ENCODE measurements around the gene PTCD3.

The PTCD3 gene

DNA sequence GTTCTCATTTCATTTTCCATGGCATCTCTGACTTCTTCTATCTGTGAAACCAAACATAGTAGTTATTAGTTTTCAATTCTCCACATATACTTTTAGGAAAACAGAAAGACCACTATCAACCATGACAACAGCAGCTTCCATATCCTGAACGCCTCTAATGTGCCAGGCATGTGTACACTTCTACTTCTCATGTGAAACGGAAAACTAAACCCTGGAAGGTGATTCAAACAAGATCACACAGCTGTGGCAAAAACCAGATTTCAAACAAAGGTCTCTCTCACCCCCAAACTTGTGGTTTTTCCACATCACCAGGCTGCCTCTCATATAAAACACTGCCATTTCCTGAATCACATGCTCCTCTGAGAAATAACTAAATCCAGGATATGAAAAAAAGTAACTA lies 41.8 kb downstream of the PTCD3 start:
- DNase-seq: no peak

DNA sequence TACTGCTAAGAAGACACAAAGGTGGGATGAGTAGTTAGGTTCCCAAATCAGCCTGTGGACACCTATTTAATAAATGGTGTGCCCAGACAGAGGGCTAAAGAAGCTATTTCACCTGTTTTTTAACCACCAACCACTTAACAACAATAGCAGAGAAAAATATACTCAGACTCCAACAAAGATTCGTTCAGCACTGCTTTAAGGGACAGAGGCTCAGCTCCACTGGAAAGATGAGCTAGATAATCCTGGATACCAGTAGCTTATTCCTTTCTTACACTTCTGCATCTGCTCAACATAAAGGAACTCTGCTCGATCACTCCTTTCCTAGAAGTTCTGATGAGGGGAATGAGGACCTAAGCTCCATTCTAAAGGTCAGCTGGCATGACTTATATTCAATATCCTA lies 44.5 kb downstream of the PTCD3 start:
- no peak for DNase-seq

DNA sequence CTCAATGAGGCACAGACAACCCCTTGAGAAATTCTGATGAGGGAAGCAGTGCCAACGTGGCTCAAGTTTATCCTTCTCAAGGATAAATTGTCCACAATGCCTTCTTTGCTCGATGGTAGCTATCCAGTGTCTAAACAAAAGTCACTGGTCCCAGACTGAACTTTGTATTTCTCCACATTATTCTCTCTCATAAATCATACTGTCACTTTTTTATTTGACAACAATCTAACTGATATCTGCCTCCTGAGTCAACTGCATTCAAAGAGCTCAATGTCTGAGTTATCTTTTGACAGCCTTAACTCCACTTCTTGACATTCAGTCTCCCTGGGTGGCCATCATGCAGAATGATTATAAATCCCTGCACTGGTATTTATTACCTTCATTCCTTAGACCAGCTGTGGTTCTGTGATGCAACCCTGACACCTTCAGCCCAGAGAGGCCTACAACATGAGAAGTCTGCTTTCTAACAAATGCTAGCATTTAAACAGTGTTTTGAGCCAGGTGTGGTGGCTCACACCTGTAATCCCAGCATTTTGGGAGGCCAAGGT lies 51.0 kb downstream of the PTCD3 start:
- no peak for DNase-seq

DNA sequence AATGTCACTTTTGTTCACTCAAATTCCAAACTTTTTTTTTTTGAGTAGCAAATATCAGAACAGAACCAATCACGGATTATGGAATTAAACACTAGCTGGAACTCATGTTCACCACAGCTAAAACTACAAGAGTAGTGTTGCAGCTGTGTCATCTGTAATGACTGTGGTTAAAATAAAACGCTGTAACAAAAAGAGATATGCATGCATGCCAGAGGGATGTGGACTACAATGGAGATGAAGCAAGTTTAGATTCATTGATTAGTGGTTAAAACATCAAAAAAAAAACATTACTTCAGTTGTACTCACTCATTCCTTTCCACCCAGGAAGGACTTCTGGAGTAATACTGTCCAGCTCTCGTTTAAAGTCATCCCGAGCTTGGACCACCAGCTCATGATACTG lies 52.3 kb downstream of the PTCD3 start:
- no peak for DNase-seq

DNA sequence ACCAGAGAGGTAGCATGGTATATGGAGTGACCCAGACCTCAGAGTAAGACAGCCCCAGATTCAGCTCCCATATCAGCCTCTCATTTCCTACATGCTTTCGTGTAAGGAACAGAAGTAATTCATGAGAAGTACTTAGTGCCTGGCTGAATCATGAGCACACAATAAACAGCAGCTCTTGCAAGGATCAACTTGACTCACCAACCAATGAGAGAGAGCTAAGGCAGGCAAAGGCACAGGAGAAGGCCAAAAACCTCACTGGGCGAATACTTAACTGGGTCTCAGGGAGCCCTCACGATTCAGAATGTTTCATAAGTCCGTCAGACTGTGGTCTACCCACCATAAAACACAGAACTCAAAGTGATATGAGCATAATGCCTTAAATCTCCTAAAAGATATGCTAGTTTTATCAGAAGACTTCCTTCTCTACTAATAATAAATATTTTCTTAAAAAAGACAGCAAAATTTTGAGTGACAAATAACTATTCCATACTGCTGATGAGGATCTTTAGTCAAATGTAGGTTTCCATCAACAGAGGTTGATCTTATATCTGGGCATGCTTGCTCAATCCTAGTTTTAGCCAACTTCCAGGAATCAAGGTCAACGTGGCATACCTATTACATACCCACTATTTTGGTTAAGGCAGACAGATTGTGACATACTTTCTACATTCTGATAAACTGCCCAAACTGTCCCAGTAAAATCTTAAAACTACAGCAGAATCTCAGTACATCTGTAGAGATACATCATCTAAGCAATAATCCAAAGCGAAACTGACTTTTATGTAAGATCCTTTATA lies 54.3 kb downstream of the PTCD3 start:
- no peak for DNase-seq

DNA sequence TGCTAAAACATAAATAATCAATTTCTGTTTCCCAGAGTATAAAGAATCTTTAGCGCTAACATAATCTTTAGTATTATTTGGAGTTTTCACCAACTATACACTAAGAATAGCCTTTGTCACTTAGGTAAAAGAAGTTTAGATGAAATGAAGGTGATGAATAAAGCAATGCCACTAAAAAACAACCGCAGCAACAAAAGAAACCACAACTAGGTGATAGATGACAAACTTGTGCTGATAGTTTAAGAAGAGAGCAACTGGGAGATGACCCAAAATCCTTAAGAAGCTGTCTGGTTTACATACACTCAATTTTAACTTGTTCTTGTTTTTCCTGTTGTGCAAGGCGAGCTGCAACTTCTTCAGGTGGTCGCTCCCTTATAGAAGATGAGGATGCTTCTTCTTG lies 64.4 kb downstream of the PTCD3 start:
- no peak for DNase-seq

DNA sequence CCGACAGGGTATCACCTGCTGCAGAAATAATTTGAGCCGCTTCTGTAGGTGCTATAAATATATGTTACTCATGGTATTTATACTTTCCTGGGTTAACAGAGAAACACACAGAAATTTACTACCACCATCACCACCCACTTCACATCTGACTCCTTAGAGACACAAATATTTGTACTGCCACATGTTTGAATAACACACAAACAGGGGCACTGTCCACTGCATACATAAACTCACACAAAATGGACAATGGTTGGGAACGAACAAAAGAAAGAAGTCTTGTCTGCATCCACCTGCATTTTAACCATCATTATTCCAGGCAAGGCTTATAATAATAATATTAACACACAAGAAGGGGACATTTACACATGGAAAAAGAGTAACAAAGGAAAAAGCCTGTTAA lies 65.3 kb downstream of the PTCD3 start:
- DNase-seq: no peak

DNA sequence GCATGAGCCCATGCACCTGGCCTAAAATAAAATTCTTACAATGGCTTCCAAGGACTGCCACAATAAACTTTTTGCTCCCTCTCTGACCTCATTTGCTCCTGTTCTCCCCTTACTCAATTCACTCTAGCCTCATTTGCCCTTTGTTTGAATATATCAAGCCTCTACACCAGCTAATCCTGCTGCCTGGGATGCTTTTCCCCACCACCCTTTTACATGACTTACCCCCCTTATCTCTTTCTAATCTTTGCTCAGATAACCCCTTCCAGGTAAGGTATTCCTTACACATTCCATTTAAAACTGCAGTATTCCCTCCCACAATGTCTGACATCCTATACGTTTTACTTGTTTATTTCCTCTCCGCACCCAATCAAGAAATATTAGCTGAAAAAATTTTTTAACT lies 66.6 kb downstream of the PTCD3 start:
- no peak for DNase-seq

DNA sequence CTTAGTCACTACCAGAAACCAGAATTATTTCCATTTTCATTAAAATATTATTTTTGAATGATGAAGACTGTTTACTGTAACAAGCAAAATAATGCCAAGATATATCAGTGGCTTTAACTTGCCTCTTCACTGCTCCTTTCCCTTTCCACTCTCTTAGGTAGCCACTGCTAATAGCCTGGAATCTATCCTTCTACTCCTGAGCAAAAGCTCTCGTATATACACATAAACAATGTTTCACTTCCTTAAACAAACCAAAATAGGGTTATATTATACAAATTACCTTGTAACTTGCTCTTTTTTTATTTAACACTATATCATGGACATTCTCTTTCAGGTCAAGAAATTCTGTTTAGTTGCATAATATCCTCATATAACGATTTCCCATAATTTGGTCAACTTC lies 68.4 kb downstream of the PTCD3 start:
- no peak for DNase-seq

DNA sequence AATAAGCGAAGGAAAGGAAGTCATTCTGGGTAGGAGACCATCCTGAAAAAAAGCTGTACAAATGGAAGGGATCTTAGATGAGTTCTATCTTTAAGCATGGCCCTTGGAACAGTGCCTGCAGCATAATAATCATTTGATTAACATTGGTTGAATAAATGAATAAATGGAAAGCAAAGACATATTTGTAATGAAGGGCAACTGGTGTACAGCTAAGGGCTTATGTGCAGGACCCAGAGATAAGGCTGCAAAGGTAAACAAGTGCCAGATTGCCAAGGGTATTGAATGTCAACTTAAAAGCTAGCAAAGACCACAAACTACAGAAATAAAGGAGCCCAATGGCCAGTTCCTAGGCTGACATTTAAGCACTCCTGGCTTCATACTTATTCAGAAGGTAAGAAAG lies 69.8 kb downstream of the PTCD3 start:
- no peak for DNase-seq

DNA sequence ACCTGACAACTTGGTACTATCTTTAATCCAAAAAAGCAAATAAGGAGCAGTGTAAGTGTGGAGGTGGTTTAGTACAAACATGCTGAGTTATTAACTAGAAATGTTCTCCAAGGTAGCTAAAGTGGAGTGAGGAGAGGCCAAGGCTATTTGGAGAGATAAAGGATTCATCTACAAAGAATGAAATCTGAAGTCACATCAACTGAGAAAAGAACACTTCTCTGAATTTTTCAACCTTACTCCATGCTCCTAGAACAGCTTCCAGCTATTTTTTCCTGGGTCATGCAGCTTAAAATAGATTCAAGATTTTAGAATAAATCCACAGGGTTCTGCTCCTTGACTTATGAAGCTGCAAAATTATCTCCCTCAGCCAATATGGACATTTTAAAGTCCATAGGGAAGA lies 70.6 kb downstream of the PTCD3 start:
- DNase-seq: no peak

DNA sequence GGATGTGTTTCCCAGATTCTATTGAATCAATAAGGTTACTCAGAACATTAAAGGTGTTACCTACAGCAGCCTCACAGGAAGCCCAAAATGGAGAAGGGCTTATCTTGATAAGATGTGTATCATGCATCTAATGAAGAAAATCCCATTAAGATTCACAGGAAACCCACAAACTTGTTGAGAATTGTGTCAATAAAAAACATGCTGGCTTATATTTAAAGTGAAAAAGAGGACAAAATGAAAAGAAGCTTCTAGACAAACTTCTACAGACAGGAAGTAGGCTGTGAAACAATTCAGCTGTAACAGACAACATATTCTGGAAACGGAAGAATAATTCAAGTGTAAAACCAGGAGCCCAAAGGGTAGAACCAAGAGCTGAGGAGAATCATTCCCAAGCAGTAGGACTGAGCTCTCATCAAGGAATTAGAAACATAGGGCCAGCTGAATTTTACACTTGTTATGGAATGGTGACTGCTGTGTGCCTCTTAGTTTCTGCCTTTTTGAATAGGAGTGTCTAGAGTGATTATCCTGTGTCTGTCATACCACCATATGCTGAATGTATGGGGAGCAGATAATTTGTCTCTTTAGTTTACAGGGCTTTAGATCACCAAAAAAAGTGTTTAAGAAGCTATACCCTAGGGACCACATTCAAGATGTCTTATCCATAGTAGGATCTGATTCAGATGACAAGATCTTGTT lies 79.6 kb downstream of the PTCD3 start:
- DNase-seq: peak in 1 of 2 donors; percentile 2

DNA sequence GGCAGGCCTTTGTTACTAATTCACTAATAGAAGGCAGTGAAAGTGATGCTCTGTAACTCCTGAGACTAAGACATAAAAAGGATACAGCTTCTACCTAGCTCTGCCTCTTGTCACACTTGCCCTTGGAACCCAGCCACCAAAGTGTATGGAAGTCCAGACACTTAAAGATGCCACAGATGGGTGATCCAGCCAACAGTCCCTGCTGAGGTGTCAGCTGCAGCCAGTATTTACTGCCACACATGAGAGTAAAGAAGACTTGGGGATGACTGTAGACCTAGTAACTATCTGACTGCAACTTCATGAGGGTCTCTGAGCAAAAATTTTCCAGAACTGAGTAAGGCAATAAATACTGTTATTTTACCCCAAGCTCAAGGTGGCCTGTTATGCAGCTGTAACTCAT lies 80.4 kb downstream of the PTCD3 start:
- no peak for DNase-seq

DNA sequence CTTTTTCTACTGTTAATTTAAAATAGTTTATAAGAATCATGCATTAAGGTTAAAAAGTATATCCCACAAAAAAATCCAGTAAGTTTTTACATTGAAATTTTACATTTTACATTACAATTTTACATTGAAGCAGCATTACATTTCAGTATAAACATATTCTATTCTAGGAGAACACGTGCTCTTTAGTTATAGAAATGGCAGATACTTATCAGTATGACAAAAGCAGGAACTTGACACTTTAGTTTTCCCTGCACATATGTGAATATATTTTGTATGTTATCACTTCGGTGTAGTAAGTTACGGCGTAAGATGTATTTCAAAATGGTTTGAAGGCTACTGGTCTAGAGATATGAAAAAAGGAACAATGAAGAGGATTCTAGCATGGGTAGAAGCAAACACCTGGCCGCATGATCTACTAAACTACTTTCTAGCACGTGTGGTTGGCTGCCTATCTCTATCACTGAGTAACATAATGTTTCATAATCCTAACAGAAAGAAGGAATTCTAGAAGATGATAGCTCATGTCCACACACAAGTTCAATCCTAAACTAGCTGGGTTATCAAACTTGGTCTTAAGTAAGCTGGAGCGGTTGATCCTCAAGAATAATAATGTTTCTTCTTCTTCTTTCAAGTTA lies 83.9 kb downstream of the PTCD3 start:
- DNase-seq: no peak
